ENCODE measurements around the gene TPBGL.
A peak's percentile ranks its signal among the peaks of the same experiment; 100 is the strongest.

Gene TPBGL

DNA sequence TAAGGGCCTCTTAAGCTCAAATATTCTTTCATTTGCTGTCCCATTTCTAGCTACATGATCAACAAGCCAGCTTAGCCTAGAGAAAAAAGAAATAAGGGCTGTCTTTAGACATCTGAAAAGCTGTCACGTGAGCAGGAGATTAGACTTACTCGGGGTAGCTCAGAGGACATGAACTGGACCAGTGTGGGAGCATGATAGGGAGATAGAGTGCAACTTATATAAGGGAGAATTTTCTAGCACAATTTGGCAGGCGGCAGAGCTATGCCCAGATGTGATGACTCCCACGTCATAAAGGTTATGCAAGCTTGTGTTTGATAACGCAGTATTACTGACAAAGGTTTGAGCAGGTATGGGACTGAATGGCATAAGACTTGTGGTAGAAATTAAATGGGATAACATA lies 28.2 kb upstream of the TPBGL start:
- DNase-seq = no peak

DNA sequence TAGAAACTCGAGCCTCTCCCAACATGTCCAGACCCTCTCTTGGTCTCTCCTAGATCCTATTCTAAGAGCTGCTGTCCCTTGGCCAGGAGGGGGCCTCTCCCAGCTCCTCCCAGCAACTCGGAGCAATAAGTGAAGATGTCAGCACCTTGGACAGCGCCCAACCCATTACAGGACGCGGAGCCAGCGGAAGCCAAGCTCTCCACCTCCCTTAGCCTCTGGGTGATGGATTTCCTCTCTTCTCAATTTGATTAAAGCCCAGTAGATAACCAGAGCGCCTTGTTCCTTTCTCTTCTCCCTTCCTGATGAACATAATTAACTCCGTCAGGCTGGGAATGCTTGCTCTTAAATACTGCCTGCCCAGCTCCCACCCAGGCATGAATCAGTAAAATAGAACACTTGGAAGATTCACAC lies 26.2 kb upstream of the TPBGL start:
- peak; percentile 76 for DNase-seq

DNA sequence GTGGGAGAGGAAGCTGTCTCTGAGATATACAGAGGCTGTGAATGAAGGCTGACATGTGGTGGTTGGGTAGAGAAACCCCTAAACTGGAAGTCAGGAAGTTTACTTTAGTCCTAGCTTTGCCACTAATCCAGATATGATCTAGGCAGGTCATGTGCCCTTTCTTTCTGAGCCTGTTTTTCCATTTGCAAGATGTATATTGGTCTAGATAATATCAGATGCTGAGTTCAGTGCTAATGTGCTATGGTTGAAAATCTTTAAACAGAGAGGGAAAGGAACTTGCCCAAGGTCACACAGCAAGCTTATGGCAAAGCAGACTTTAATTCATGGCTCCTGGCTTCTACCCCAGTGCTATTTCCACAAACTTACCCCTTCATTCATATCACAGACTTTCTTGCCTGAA lies 25.7 kb upstream of the TPBGL start:
- no peak for DNase-seq

DNA sequence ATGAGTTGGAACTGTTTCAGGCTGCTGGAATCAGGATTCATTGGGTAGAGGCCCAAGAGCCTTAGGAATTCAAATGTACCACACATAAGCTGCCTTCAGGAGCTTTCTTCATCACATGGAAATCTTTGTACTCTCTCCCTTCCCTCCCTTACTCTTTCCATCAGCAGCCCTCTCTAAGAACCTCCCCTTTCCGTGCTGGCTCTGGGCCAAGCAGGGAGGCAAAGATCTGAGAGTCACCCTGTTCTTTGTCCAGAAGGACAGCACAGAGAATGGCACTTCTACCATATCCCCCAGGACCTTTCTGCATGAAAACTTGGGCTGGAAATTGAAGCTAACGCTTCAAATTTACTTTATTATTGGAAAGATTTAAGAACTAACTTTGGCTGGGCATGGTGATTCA lies 20.7 kb upstream of the TPBGL start:
- DNase-seq = no peak

DNA sequence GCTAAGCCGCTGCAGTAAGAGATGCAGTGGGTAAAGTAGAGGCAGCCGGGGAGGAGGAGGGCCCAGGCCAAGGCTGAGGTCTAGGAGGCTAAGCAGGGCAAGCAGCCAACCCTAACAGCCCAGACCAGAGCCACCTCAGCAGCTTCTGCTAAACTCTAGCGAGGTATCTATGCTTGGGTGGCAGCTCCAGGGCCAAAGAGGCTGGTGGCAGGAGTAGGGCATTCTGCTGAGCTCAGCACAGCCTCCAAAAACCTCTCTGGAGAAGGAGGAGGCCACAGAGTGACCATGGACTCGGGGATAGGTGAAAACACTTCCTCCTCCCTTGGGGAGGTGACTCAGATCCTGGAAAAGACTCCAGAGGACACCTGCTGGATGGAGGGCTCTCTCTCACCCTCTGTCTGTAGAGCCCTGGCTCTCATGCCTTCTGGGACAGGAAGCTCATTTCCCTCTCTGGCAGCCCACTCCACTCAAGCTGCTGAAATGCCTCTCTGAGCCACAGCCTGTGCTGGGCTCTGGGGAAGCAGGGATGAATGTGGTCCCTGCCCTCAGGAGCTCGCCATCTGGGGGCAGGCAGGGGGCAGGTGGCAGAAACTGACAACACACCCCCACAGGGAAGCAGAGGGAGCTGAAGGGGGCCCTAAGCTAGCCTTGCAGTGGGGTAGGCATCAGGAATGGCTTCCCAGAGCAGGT lies 16.5 kb upstream of the TPBGL start:
- DNase-seq = no peak

DNA sequence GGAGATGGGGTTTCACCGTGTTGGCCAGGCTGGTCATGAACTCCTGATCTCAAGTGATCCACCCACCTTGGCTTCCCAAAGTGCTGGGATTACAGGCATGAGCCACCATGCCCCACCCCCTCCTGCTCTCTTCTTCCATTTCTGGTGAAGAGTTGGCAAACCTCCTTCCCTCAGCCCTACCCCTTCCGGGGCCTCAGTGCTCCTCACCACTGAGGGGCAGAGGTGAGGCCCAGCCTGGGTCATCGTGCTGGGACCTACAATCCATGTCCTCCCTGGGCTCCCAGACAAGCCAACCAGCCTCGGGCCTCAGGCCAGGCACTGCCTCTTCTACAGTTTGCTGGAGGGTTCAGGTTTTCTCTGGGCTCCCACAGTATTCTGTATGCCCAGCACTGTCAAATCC lies 14.8 kb upstream of the TPBGL start:
- no peak for DNase-seq

DNA sequence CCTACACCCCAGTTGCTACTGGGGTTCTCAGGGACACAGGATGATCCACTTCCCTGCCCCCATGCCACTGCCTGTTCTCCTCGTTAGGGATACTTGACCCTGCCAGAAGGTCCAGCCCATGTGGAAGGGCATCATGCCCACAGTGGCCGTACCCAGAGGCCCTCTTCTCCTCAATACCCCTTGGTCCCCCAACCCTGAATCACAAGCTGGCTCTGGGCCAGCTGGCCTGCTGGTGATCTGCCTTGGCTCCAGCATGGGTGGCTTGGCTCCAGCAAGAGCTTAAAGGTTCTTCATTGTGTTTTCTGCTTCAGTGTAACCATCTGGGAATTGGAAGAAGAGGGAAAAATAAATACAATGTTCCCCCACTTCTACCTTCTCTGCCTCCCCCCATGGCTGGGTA lies 11.1 kb upstream of the TPBGL start:
- DNase-seq = no peak

DNA sequence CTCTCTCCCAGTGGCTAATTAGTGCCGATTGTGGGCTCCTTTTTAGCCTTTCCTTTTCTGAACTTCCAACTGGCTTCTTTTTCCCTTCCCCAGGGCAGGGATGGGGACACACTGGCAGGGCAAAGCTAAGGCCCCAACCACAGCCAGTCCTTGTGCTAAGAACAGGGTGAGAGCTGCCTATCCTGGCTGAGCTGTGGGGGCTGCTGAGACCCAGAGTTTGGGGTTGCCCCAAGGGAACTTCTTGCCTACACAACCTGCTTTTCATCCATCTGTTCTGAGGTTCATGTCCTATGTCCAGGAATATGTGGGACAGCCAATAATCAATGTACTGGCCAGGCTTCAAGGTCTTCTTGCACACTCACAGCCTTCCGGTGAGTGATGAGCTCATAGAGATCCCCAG lies 10.0 kb upstream of the TPBGL start:
- DNase-seq = no peak

DNA sequence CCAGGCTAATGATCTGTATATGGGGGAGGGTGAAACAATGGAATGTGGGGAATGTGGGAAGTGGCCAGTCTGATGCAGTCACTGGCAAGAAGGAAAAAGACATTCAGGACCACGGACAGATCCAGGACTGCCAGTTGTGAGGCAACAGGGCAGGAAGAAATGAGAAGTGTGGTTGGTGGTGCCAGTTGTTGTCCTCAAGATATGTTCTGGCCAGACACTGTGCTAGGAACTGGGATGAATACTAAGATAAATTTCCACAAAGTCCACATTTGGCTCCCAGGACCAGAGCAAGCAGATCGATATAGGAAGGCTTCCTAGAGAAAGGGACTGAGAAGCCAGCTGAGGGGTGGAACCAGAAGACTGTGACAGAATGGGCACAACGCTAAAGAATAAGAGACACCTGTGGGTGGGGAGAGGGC lies 6.8 kb upstream of the TPBGL start:
- DNase-seq = no peak

DNA sequence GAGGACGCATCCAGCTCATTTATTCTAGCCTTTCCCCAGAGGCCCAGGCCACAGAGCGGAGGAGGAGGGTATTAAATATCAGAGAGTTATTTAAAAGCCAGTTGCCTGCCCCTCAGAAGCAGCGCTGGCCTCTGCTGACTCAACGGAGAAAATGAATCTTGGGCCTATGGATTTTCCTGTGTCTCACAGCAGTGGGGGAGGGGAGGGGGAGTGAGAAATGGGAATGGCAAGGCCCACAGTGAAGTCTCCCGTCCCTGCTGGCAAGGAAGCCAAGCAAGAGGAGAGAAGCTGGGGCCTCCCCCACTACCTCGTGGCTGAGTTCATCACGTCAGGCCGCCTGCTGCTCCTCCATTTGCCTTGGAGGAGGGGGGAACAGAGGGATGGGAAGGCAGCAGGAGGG lies 4.5 kb upstream of the TPBGL start:
- DNase-seq = no peak

DNA sequence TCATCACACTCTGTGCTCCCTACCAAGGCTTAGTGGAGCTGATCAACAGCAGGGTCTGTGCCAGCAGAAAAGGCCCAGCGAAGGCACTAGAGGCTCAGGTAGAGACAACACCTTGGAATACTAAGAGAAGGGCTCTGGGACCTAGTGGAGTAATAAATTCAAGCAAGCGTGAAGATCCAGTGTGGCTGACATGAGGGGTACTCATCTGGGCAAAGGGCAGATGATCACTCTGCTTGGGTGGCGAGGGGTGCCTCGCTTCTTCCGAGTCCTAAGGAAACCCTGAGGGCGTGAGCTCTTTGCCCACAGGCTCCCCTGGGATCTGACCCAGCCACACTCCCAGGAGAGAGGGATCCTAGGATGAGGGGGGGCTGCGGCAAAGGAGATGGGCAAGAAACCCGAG lies 3.5 kb upstream of the TPBGL start:
- DNase-seq = no peak

DNA sequence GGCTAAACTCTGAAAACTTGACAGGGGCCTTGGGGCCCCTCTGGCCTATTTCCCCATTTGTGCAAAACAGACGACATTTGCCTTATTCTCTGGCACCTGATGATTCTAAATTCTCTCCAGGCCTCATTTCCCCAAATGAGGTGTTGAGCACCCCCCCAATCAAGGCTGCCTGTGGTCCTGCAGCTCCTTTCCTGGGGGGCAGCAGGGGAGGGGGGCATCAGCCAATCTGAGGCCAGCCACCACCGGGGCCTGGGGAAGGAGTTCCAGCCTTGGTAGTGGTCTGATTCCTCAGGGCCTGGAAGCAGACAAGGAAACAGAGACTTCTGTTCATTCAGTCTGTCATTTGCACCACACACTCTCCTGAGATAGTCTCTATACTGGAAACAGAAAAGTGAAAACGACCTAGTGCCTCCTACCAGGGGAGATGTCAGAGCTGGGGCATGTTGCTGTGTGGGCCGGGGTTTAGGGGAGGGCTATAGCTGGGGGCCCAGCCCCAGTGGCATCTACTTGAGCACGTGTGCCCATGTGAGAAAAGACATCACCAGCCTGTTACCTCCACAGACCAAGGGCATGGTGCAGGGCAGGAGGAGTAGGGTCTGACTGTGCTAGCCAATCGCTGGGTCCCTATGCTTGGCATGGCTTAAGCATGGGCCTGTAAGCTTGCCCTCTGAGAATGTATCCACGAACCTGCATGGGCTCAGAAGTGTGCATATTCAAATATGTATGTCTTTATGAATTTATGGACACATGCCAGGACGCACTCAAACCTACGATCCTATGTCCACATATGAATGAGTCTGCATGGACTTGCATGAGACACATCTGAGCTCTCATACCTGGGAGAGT lies 1.8 kb upstream of the TPBGL start:
- DNase-seq = no peak

DNA sequence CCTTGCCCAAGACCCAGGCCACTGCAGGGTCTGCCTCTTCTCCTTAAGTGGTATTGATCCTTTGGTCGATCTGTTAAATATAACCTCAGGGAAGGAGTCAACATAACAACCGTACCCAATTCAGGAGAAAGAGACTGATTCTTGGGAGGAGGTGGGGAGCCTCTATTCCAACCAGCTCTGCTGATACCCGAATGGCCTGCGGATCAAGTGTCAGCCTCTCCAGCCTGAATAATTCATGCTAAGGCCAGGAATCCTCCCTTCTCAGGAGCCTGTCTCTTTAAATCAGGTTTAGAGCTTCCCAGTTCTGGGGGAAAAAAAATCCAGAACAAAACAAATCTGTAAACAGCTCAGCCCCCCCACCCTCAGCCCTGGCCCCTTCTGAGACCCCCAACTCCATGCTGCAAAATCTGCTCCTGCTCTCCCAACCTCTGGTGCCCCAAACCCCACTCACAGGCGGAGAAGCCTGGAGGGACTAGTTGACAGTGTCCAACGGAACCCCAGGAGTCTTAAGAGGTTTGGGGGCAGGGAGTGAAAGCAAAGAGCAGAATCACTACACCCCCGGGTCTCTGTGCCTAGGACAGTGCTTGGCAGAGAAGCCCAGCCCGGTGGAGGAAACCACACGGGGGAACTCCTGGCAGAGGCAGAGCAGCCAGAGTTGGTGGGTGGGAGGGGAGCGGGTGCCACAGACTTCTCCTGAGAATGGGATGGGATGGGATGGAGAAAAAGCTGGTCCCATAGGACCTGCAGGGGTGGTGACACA lies 863 bp upstream of the TPBGL start:
- DNase-seq = no peak

DNA sequence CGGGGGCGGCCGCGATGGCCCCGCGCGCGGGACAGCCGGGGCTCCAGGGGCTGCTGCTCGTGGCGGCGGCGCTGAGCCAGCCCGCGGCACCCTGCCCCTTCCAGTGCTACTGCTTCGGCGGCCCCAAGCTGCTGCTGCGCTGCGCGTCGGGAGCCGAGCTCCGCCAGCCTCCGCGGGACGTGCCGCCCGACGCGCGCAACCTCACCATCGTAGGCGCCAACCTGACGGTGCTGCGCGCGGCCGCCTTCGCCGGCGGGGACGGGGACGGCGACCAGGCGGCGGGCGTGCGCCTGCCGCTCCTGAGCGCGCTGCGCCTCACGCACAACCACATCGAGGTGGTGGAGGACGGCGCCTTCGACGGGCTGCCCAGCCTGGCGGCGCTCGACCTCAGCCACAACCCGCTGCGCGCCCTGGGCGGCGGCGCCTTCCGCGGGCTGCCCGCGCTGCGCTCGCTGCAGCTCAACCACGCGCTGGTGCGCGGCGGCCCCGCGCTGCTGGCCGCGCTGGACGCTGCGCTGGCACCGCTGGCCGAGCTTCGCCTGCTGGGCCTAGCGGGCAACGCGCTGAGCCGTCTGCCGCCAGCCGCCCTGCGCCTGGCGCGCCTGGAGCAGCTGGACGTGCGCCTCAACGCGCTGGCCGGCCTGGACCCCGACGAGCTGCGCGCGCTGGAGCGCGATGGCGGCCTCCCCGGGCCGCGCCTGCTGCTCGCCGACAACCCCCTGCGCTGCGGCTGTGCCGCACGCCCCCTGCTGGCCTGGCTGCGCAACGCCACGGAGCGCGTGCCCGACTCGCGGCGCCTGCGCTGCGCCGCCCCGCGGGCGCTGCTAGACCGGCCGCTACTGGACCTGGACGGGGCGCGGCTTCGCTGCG lies 697 bp downstream of the TPBGL start:
- peak; percentile 86 for DNase-seq

DNA sequence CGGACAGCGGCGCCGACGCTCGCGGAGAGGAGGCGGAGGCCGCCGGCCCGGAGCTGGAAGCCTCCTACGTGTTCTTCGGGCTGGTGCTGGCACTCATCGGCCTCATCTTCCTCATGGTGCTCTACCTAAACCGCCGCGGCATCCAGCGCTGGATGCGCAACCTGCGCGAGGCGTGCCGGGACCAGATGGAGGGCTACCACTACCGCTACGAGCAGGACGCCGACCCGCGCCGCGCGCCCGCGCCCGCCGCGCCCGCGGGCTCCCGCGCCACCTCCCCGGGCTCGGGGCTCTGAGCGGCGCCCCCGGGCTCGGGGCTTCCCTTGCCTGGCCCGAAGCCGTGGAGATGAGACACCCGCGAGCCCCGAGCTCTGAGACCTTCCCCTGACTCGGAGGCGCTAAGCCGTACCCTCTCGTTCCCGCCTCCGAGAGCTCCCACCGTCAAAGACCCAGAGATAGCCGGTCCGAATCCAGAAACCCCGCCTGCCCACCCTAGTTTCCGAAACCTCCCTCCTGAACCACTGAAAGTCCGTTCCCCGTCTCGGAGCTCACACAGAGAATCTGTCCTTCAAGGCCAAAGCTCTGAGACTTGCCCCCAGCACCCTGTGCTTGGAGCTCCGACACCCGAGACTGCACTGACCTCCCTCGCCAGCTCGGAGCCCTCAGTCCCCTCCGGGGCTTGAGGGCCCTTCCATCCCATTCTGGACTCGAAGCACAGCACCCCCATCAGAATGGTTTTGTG lies 1.5 kb downstream of the TPBGL start:
- DNase-seq = no peak

DNA sequence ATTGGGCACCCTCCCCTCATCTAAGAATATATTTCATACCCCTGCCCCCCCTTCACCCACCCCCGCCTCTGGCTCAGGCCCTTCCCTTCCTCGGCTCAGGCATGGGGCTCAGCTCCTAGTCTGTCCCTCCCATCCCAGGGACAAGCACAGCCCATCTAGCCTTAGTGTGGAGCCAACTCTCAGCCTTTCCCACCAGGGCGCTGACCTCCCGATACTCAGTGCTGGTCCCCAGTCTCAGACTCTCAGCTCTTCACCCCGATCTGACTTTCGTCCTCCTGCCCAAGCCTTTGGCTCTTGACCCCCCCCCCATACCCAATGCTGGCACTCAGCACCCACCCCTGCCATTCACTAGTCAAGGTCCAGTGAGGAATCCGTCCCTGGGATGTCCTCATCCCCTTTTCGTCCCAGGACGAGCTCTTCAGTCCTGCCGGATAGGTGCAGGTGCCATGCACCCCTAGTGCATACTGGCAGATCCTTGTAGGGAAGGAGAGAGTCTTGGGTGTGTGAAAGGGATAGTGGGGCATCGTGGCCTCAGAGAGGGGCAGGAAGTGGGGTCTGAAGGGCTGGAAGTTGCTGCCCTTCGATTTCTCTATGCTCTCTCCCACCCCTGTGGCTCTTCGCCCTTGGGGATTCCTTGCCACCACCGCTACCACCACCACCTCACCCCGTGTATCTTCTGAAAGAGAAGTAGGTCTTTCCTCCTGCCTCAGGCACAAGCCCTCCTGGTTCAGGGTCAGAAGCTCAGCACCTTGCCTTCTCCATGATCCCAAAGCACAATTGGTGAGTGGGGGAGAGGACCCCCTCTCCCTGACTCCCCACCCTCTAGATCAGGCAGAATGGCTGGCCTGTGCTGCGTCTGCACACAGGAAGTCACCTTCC lies 2.4 kb downstream of the TPBGL start:
- no peak for DNase-seq

DNA sequence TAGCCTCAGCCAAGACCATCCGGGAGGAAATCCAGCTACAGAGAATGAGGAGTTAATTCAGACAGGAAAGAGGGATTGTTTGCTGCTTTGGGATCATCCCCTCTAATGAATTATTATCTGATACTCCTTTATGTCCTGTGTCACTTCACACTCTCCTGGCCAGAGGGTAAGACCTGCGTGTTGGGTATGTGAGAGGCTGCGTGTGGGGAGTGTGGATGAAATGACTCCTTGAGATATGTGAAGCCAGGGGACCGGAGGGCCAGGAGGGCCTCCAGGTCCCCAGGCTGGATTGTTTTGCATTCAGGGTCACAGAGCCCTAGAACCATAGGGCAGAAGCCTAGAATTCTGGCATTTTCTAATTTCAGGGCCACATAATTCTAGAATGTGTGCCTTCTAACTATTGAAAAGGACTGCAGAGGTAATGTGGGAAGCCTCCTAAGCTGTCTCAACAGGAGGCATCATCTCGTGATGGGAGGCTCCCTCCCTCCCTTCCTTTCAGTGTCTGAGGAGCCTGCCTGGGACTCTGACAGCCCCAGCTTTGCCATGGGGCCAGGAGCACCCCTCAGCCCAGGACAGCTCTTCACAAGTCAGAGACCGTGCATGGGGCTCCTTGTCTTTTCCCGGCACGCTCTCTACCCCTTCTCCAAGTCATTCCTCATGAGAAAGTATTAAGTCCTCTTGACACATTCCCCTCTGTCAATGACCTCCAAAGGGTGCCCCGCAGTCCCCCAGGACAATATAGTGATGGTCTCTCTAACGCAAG lies 3.7 kb downstream of the TPBGL start:
- no peak for DNase-seq

DNA sequence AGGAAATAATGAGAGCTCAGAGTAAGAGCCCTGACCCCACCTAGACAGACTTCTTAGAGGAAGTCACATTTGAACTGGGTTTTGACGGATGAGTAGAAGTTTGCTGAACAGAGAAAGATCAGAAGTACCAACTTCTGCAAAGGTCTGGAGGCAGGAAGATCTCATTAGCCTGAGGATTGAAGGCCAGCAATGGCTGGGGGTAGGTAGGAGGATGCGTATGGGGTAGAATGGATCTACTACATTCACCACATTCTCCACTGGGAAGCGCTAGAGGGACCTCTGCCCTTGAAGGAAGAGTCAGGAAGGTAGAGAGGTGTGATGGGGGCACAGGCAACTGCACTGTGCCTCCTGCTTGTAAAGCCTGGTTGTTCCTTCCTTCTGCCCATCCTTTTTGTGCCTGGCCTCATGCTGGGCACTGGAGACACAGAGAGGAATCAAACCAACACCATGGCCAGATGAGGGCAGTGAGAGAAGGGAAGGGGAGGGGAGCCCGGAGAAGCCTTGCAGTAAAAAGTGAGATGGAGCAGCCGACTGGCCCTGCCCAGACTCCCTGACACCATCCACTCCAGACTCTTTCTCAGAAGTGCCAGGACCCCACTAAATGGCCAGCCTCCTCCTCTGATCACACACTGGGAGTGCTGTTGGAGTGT lies 4.9 kb downstream of the TPBGL start:
- no peak for DNase-seq

DNA sequence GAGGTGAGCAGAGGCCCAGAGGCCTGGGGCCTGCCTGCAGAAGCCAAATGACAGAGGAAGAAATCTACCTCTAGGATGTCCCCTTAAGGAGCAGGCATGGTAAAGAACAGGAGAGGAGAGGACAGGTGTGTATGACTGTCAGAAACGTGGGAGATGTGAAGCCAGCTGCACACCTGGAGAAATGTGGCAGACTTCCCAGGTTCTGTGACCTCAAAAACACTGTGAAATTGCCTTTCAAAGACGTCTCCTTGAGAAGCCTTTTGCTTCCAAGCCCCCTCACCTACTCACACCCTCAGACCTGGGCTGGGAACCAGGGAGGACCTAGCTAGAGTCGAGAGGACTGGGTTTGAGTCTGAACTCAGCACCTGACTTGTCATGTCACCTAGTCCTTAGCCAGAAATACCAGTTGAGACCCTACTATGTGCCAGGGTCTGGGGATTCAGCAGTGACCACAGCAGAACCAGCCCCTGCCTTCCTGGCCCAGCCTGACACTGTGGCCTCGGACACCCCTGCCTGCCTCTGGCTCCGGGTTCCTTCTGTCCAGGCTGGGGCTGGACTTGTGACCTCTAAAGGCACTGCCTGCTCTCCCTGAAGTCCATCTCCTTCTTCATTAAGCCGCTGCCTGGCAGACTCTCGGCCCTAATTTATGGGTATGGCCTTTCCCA lies 5.6 kb downstream of the TPBGL start:
- no peak for DNase-seq
